Measurements from ENCODE around the gene ANKRD61.
"Not testable (repeated sequence)": the region's sequence is repeated elsewhere in the genome, so short reads cannot be mapped to it uniquely, and the experiment has no call there.

DNA sequence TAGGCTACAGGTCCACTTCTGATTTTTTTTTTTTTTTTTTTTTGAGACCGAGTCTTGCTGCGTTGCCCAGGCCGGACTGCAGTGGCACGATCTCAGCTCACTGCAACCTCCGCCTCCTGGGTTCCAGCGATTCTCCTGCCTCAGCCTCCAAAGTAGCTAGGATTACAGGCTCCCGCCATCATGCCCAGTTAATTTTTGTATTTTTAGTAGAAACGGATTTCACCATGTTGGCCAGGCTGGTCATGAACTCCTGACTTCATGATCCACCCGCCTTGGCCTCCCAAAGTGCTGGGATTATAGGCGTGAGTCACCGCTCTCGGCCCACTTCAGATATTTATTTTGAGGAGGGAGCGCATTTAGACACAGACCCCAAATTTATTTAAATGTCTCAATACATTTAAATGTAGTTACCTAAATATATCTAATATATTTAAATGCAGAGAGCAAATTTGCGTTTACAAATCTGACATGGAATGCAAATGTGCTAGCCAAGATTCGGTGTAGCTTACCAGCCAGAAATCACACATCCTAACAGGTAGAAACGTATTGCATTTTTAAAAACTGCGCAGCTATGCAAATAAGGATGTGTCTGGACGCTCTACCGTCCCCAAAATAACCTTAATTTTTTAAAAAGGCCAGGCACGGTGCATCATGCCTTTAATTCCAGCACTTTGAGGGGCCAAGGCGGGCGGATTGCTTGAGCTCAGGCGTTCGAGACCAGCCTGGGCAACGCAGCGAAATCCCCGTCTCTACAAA lies 23.2 kb upstream of the ANKRD61 start:
- not testable (repeated sequence) for TF ChIP-seq POLR2A, CTCF (IDR thresholded peaks at IDR 0.05)
